HCT116 (cell line): Measurements from ENCODE around the gene SAMSN1. TPM values are rescaled to one million over a fixed set of nuclear protein-coding genes. Genes with fewer than 3 reads are reported as not detected.

Source experiments
- ATAC-seq: fragments of 200-7000 bp; cut with Tn5 transposase; 2 replicates; pipeline ENCODE4 v1.9.1; 2020; ENCODE audit warnings: mild to moderate bottlenecking, moderate library complexity
- BruUV-seq: library from RNA; stranded (reverse); fragments of 400-500 nt; replicated peaks from 2 replicates; lab custom pipeline; 2021; lab: Mats Ljungman, UMichigan
- CTCF ChIA-PET: fragments of 300-600 bp; sonication (Branson Sonifier 250); formaldehyde crosslinking; loops from one replicate; lab custom pipeline; 2021; ENCODE audit warnings: antibody characterized with exemption; lab: Charles Lee
- POLR2A ChIA-PET: fragments of 300-600, 350-600 bp; sonication (Branson Sonifier 250); formaldehyde crosslinking; loops from one replicate; lab custom pipeline; 2021; ENCODE audit warnings: antibody characterized with exemption; lab: Charles Lee
- RAD21 ChIA-PET, 2 experiments: fragments of 300-600 bp; sonication (Branson Sonifier 250); formaldehyde crosslinking; loops; one replicate each; lab custom pipeline; 2023; ENCODE audit warnings: low total read pairs in 2 of 2; ENCODE audit not compliant: uncharacterized antibody in 2 of 2, unreplicated experiment in 2 of 2, low non-redundant PET in 1 of 2; lab: Charles Lee
- DNase-seq: peaks from one replicate; pipeline ENCODE4 v3.0.0-alpha.2; 2010; ENCODE audit warnings: low read depth, low spot score
- H2AFZ ChIP-seq: fragments of 200-600 bp; shearing (Covaris generic), sonication (generic); 2 replicates; pipeline ENCODE4 v1.6.1; 2017; ENCODE audit warnings: low read depth, mixed run types, mixed read lengths, antibody characterized with exemption, low read length; ENCODE audit not compliant: poor library complexity, severe bottlenecking
- H3K27ac ChIP-seq: 2 replicates; pipeline ENCODE4 v1.5.1; 2012; ENCODE audit warnings: low read depth, low read length
- H3K27me3 ChIP-seq: fragments of 200-600 bp; sonication (generic); 2 replicates; pipeline ENCODE4 v1.6.1; 2016; ENCODE audit warnings: mixed run types, low read length, mixed read lengths; ENCODE audit not compliant: insufficient read depth
- H3K36me3 ChIP-seq, 2 experiments: fragments of 200-500 bp in 1 of 2; fragments of 200-600 bp in 1 of 2; sonication (Bioruptor generic) in 1 of 2; sonication (generic) in 1 of 2; 2 replicates each; pipeline versions ENCODE4 v1.5.1 to v1.6.1; 2014 to 2016; ENCODE audit warnings: low read length in 2 of 2, inconsistent platforms in 1 of 2, mixed read lengths in 1 of 2, mixed run types in 1 of 2; ENCODE audit not compliant: insufficient read depth in 2 of 2, control insufficient read depth in 1 of 2
- H3K4me1 ChIP-seq, 2 experiments: fragments of 200-600 bp in 1 of 2; sonication (generic) in 1 of 2; 2 replicates each; pipeline versions ENCODE4 v1.5.1 to v1.6.1; 2012 to 2017; ENCODE audit warnings: low read length in 2 of 2, inconsistent platforms in 1 of 2, mild to moderate bottlenecking in 1 of 2, mixed read lengths in 1 of 2, mixed run types in 1 of 2, moderate library complexity in 1 of 2; ENCODE audit not compliant: insufficient read depth in 2 of 2, control insufficient read depth in 1 of 2
- H3K4me2 ChIP-seq: fragments of 200-600 bp; sonication (generic); 2 replicates; pipeline ENCODE4 v1.6.1; 2017; ENCODE audit warnings: mixed run types, low read length, mixed read lengths
- H3K4me3 ChIP-seq, 2 experiments: fragments of 200-600 bp in 1 of 2; sonication (generic) in 1 of 2; replicated peaks in 1 of 2; 2 replicates each; pipeline ENCODE4 v1.5.1; 2011 to 2016; ENCODE audit warnings: low read length in 2 of 2, control low read depth in 1 of 2, low read depth in 1 of 2, mild to moderate bottlenecking in 1 of 2, mixed read lengths in 1 of 2, mixed run types in 1 of 2
- H3K79me2 ChIP-seq: fragments of 200-600 bp; sonication (generic); 2 replicates; pipeline ENCODE4 v1.6.1; 2017; ENCODE audit warnings: mild to moderate bottlenecking, mixed run types, low read length, moderate library complexity, mixed read lengths; ENCODE audit not compliant: insufficient read depth
- H3K9ac ChIP-seq: fragments of 200-600 bp; sonication (generic); 2 replicates; pipeline ENCODE4 v1.6.1; 2016; ENCODE audit warnings: low read length, mixed read lengths
- H3K9me2 ChIP-seq: fragments of 200-600 bp; sonication (generic), shearing (Covaris generic); 2 replicates; pipeline ENCODE4 v1.6.1; 2017; ENCODE audit warnings: mixed run types, mild to moderate bottlenecking, moderate library complexity; ENCODE audit not compliant: insufficient read depth
- H3K9me3 ChIP-seq, 2 experiments: fragments of 200-500 bp in 1 of 2; fragments of 200-600 bp in 1 of 2; sonication (Bioruptor generic) in 1 of 2; sonication (generic) in 1 of 2; 2 replicates each; pipeline ENCODE4 v1.6.1; 2014 to 2017; ENCODE audit warnings: low read length in 2 of 2, mixed read lengths in 2 of 2, inconsistent platforms in 1 of 2, low read depth in 1 of 2, mild to moderate bottlenecking in 1 of 2, mixed run types in 1 of 2, moderate library complexity in 1 of 2; ENCODE audit not compliant: control insufficient read depth in 1 of 2, insufficient read depth in 1 of 2
- H4K20me1 ChIP-seq: fragments of 200-600 bp; sonication (generic), shearing (Covaris generic); 2 replicates; pipeline ENCODE4 v1.6.1; 2017; ENCODE audit warnings: mixed run types, mild to moderate bottlenecking, moderate library complexity; ENCODE audit not compliant: insufficient read depth
- CBX3 ChIP-seq: IDR thresholded peaks from 2 replicates; pipeline ENCODE4 v1.6.1; 2012; ENCODE audit warnings: low read depth
- EGR1 ChIP-seq: IDR thresholded peaks from 2 replicates; pipeline ENCODE4 v1.6.1; 2012; ENCODE audit warnings: low read depth
- EZH2 ChIP-seq: fragments of 200-600 bp; sonication (generic); IDR thresholded peaks from 2 replicates; pipeline ENCODE4 v1.6.1; 2017; ENCODE audit warnings: antibody characterized with exemption, mixed run types
- EZH2phosphoT487 ChIP-seq: fragments of 200-600 bp; IDR thresholded peaks from 2 replicates; pipeline ENCODE4 v1.6.1; 2018; ENCODE audit warnings: antibody characterized with exemption, borderline replicate concordance
- FOSL1 ChIP-seq: IDR thresholded peaks from 2 replicates; pipeline ENCODE4 v1.6.1; 2012; ENCODE audit warnings: low read depth
- JUND ChIP-seq: IDR thresholded peaks from 2 replicates; pipeline ENCODE4 v1.6.1; 2012
- POLR2A ChIP-seq: IDR thresholded peaks from 2 replicates; pipeline ENCODE4 v1.7.0; 2011; ENCODE audit warnings: borderline replicate concordance; ENCODE audit not compliant: insufficient read depth, insufficient read length; ENCODE audit errors: extremely low read depth
- RAD21 ChIP-seq: IDR thresholded peaks from 2 replicates; pipeline ENCODE4 v1.6.1; 2012; ENCODE audit warnings: low read depth, mild to moderate bottlenecking
- SIN3A ChIP-seq: IDR thresholded peaks from 2 replicates; pipeline ENCODE4 v1.6.1; 2012; ENCODE audit warnings: low read depth
- SP1 ChIP-seq: IDR thresholded peaks from 2 replicates; pipeline ENCODE4 v1.6.1; 2012; ENCODE audit warnings: low read depth
- SRF ChIP-seq: IDR thresholded peaks from 2 replicates; pipeline ENCODE4 v1.6.1; 2012; ENCODE audit warnings: low read depth
- TCF7L2 ChIP-seq: IDR thresholded peaks from 2 replicates; pipeline ENCODE4 v1.7.0; 2011; ENCODE audit warnings: borderline replicate concordance, inconsistent platforms; ENCODE audit not compliant: insufficient read depth, insufficient read length; ENCODE audit errors: extremely low read depth
- YY1 ChIP-seq: IDR thresholded peaks from 2 replicates; pipeline ENCODE4 v1.6.1; 2011; ENCODE audit warnings: low read length, low read depth, moderate library complexity, mild to moderate bottlenecking; ENCODE audit not compliant: insufficient replicate concordance; ENCODE audit errors: extremely low read depth
- ZFX ChIP-seq: fragments of 450-650 bp; IDR thresholded peaks from 2 replicates; pipeline ENCODE4 v1.6.1; 2017
- ZNF274 ChIP-seq: fragments of 200-500 bp; sonication (Bioruptor generic); IDR thresholded peaks from 2 replicates; pipeline ENCODE4 v1.6.1; 2014; ENCODE audit warnings: mild to moderate bottlenecking, low read depth, low read length, inconsistent platforms
- intact Hi-C: fragments of 100-400 bp; cut with micrococcal nuclease; formaldehyde crosslinking; loops from 2 replicates; pipeline ENCODE4 v1.10.0; 2022
- total RNA-seq: library from RNA; stranded (reverse); gene quantifications from one replicate; pipeline ENCODE4 v1.2.1, GENCODE V29; 2021; ENCODE audit not compliant: unreplicated experiment
- TF ChIP-seq, protein P1 (sequence below): IDR thresholded peaks from 2 replicates; pipeline ENCODE4 v1.6.1; 2011; ENCODE audit warnings: mild to moderate bottlenecking, low read length, moderate library complexity; ENCODE audit not compliant: insufficient replicate concordance; ENCODE audit errors: extremely low read depth
- TF ChIP-seq, protein P2 (sequence below): IDR thresholded peaks from 2 replicates; pipeline ENCODE4 v1.6.1; 2012
- TF ChIP-seq, protein P3 (sequence below), 3 experiments: fragments of 200-600 bp in 1 of 3; sonication (generic) in 1 of 3; IDR thresholded peaks in 2 of 3; conservative IDR thresholded peaks in 1 of 3; 2 replicates each; pipeline ENCODE4 v1.5.1; 2012 to 2017; ENCODE audit warnings: low read depth in 2 of 3, low read length in 2 of 3, antibody characterized with exemption in 1 of 3, borderline replicate concordance in 1 of 3, control low read depth in 1 of 3, mild to moderate bottlenecking in 1 of 3, mixed read lengths in 1 of 3, mixed run types in 1 of 3, moderate library complexity in 1 of 3; ENCODE audit not compliant: insufficient read depth in 1 of 3
- TF ChIP-seq, protein P4 (sequence below): IDR thresholded peaks from 2 replicates; pipeline ENCODE4 v1.6.1; 2012; ENCODE audit warnings: low read depth
- TF ChIP-seq, protein P5 (sequence below): IDR thresholded peaks from 2 replicates; pipeline ENCODE4 v1.6.1; 2012

SAMSN1 gene
- total RNA-seq, 1 experiment from 2014 or later: 0.57 TPM

DNA sequence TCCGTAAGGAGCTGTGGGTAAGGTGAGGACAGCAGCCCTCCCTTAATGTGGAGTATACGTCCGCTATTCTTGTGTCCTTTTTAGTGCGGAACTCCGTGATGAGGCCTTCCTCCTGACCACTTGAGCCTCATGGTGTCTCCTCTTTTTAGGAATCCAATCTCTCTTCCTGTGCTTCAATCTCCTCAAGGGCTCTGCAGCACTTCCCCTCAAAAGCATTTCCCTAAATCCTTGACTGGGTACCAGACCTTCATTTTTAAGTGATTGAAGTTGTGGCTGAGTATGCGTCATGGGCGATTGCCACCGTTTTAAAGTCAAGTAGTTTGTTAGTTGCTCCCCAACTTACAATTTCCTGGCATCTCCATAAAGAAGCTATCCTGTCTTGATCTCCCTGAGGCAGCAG, 62.8 kb downstream of the SAMSN1 start:
- no peak for DNase-seq
- Histone ChIP-seq H3K79me2 (no peaks in the 10 kb centered on the region), H3K9ac (no peak overlapping the region), H3K36me3 (no peaks in the 10 kb centered on the region), H4K20me1 (no peaks in the 10 kb centered on the region), H3K4me3 (no peak overlapping the region), H3K27ac (no peak overlapping the region), H3K4me2 (no peak overlapping the region), H2AFZ (no peak overlapping the region), H3K9me2 (no peaks in the 10 kb centered on the region), H3K27me3 (no peaks in the 10 kb centered on the region), H3K4me1 (no peaks in the 10 kb centered on the region), H3K9me3 (no peaks in the 10 kb centered on the region)
- RAD21 ChIA-PET: no interaction called here
- TF ChIP-seq YY1 (no peak), EZH2 (no peak), POLR2A (no peak), ZNF274 (no peak), CBX3 (no peak), SRF (no peak), SIN3A (no peak), JUND (no peak), RAD21 (no peak), ZFX (no peak), EGR1 (no peak), TCF7L2 (no peak), FOSL1 (no peak), EZH2phosphoT487 (no peak), SP1 (no peak)
- TF ChIP-seq, protein P1, sequence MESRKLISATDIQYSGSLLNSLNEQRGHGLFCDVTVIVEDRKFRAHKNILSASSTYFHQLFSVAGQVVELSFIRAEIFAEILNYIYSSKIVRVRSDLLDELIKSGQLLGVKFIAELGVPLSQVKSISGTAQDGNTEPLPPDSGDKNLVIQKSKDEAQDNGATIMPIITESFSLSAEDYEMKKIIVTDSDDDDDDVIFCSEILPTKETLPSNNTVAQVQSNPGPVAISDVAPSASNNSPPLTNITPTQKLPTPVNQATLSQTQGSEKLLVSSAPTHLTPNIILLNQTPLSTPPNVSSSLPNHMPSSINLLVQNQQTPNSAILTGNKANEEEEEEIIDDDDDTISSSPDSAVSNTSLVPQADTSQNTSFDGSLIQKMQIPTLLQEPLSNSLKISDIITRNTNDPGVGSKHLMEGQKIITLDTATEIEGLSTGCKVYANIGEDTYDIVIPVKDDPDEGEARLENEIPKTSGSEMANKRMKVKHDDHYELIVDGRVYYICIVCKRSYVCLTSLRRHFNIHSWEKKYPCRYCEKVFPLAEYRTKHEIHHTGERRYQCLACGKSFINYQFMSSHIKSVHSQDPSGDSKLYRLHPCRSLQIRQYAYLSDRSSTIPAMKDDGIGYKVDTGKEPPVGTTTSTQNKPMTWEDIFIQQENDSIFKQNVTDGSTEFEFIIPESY: no peak
- TF ChIP-seq, protein P2, sequence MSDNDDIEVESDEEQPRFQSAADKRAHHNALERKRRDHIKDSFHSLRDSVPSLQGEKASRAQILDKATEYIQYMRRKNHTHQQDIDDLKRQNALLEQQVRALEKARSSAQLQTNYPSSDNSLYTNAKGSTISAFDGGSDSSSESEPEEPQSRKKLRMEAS: no peak
- TF ChIP-seq, protein P3, sequence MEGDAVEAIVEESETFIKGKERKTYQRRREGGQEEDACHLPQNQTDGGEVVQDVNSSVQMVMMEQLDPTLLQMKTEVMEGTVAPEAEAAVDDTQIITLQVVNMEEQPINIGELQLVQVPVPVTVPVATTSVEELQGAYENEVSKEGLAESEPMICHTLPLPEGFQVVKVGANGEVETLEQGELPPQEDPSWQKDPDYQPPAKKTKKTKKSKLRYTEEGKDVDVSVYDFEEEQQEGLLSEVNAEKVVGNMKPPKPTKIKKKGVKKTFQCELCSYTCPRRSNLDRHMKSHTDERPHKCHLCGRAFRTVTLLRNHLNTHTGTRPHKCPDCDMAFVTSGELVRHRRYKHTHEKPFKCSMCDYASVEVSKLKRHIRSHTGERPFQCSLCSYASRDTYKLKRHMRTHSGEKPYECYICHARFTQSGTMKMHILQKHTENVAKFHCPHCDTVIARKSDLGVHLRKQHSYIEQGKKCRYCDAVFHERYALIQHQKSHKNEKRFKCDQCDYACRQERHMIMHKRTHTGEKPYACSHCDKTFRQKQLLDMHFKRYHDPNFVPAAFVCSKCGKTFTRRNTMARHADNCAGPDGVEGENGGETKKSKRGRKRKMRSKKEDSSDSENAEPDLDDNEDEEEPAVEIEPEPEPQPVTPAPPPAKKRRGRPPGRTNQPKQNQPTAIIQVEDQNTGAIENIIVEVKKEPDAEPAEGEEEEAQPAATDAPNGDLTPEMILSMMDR (IDR thresholded peaks at IDR 0.05 in 2 of 3, conservative IDR thresholded peaks at IDR 0.05 in 1 of 3; ENCODE audit: borderline replicate concordance in 1 of 3, insufficient read depth in 1 of 3, low read depth in 2 of 3, low read length in 2 of 3): no peak
- TF ChIP-seq, protein P4, sequence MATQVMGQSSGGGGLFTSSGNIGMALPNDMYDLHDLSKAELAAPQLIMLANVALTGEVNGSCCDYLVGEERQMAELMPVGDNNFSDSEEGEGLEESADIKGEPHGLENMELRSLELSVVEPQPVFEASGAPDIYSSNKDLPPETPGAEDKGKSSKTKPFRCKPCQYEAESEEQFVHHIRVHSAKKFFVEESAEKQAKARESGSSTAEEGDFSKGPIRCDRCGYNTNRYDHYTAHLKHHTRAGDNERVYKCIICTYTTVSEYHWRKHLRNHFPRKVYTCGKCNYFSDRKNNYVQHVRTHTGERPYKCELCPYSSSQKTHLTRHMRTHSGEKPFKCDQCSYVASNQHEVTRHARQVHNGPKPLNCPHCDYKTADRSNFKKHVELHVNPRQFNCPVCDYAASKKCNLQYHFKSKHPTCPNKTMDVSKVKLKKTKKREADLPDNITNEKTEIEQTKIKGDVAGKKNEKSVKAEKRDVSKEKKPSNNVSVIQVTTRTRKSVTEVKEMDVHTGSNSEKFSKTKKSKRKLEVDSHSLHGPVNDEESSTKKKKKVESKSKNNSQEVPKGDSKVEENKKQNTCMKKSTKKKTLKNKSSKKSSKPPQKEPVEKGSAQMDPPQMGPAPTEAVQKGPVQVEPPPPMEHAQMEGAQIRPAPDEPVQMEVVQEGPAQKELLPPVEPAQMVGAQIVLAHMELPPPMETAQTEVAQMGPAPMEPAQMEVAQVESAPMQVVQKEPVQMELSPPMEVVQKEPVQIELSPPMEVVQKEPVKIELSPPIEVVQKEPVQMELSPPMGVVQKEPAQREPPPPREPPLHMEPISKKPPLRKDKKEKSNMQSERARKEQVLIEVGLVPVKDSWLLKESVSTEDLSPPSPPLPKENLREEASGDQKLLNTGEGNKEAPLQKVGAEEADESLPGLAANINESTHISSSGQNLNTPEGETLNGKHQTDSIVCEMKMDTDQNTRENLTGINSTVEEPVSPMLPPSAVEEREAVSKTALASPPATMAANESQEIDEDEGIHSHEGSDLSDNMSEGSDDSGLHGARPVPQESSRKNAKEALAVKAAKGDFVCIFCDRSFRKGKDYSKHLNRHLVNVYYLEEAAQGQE: no peak
- TF ChIP-seq, protein P5, sequence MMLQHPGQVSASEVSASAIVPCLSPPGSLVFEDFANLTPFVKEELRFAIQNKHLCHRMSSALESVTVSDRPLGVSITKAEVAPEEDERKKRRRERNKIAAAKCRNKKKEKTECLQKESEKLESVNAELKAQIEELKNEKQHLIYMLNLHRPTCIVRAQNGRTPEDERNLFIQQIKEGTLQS: no peak
- intact Hi-C loops: loop anchor here (10.0 kb wide), 1 partner anchor 62 kb away; the partner anchor contains the start of gene SAMSN1
- no peak for ATAC-seq
- CTCF ChIA-PET: no interaction called here
- POLR2A ChIA-PET: no interaction called here
- BruUV-seq: no TSS peak
